Neuronal stem cell (in vitro differentiated cells): ENCODE measurements around the gene ARHGEF28.

Experiments used
- DNase-seq: peaks from one replicate; pipeline ENCODE4 v3.0.0-alpha.2; 2013; ENCODE audit warnings: low spot score
- H2AFZ ChIP-seq: one replicate; pipeline ENCODE4 v1.6.1; 2013; ENCODE audit warnings: mild to moderate bottlenecking, low read length, inconsistent platforms
- H2AK5ac ChIP-seq: 2 replicates; pipeline ENCODE4 v1.6.1; 2013; ENCODE audit warnings: low read depth, mild to moderate bottlenecking, inconsistent platforms, low read length, moderate library complexity, mixed read lengths
- H2BK120ac ChIP-seq: 2 replicates; pipeline ENCODE4 v1.6.1; 2013; ENCODE audit warnings: low read depth, mild to moderate bottlenecking, inconsistent platforms, low read length, moderate library complexity, mixed read lengths
- H2BK12ac ChIP-seq: one replicate; pipeline ENCODE4 v1.6.1; 2013; ENCODE audit warnings: low read length, inconsistent platforms
- H2BK15ac ChIP-seq: 2 replicates; pipeline ENCODE4 v1.6.1; 2013; ENCODE audit warnings: mild to moderate bottlenecking, low read length, inconsistent platforms, mixed read lengths
- H2BK5ac ChIP-seq: one replicate; pipeline ENCODE4 v1.6.1; 2013; ENCODE audit warnings: inconsistent platforms, mild to moderate bottlenecking, low read length, moderate library complexity
- H3K14ac ChIP-seq: one replicate; pipeline ENCODE4 v1.6.1; 2013; ENCODE audit warnings: low read length, inconsistent platforms
- H3K18ac ChIP-seq: 2 replicates; pipeline ENCODE4 v1.6.1; 2013; ENCODE audit warnings: low read length, inconsistent platforms
- H3K23ac ChIP-seq: 2 replicates; pipeline ENCODE4 v1.6.1; 2013; ENCODE audit warnings: low read depth, mild to moderate bottlenecking, mixed read lengths, low read length, inconsistent platforms; ENCODE audit not compliant: poor library complexity
- H3K27ac ChIP-seq: replicated peaks from 3 replicates; pipeline ENCODE4 v1.5.1; 2013; ENCODE audit warnings: low read length, inconsistent platforms
- H3K27me3 ChIP-seq, 3 experiments: 2 replicates each; pipeline ENCODE4 v1.6.1; 2013; ENCODE audit warnings: low read length in 3 of 3, mild to moderate bottlenecking in 2 of 3, inconsistent platforms in 1 of 3, low read depth in 1 of 3, mixed read lengths in 1 of 3, moderate library complexity in 1 of 3; ENCODE audit not compliant: control insufficient read depth in 3 of 3, insufficient read depth in 3 of 3
- H3K36me3 ChIP-seq, 2 donors: replicated peaks in 1 of 2; 2 replicates each; pipeline ENCODE4 v1.6.1; 2013; ENCODE audit warnings: low read length in 2 of 2; ENCODE audit not compliant: control insufficient read depth in 2 of 2, insufficient read depth in 2 of 2
- H3K4ac ChIP-seq: 2 replicates; pipeline ENCODE4 v1.6.1; 2013; ENCODE audit warnings: inconsistent platforms, mild to moderate bottlenecking, low read length, moderate library complexity
- H3K4me1 ChIP-seq, 2 donors: 1 replicate in 1 of 2; 2 replicates in 1 of 2; pipeline ENCODE4 v1.6.1; 2013; ENCODE audit warnings: low read length in 2 of 2, low read depth in 1 of 2; ENCODE audit not compliant: control insufficient read depth in 2 of 2, insufficient read depth in 1 of 2
- H3K4me2 ChIP-seq: one replicate; pipeline ENCODE4 v1.6.1; 2013; ENCODE audit warnings: mild to moderate bottlenecking, low read length, inconsistent platforms; ENCODE audit not compliant: insufficient read depth, poor library complexity, severe bottlenecking
- H3K4me3 ChIP-seq, 2 donors: 2 replicates each; pipeline ENCODE4 v1.5.1; 2013; ENCODE audit warnings: low read length in 2 of 2, mild to moderate bottlenecking in 2 of 2, inconsistent platforms in 1 of 2, moderate library complexity in 1 of 2
- H3K79me1 ChIP-seq: one replicate; pipeline ENCODE4 v1.6.1; 2013; ENCODE audit warnings: low read depth, mild to moderate bottlenecking, inconsistent platforms, low read length, moderate library complexity
- H3K9ac ChIP-seq: one replicate; pipeline ENCODE4 v1.6.1; 2013; ENCODE audit warnings: mild to moderate bottlenecking, low read depth, low read length, inconsistent platforms; ENCODE audit not compliant: poor library complexity
- H3K9me3 ChIP-seq, 2 donors: replicated peaks in 1 of 2; 2 replicates each; pipeline versions ENCODE3 to v1.6.1; 2013; ENCODE audit warnings: low read length in 2 of 2, mild to moderate bottlenecking in 2 of 2, inconsistent platforms in 1 of 2, low read depth in 1 of 2, mixed read lengths in 1 of 2, moderate library complexity in 1 of 2; ENCODE audit not compliant: control insufficient read depth in 2 of 2, insufficient read depth in 1 of 2
- H4K8ac ChIP-seq: one replicate; pipeline ENCODE4 v1.6.1; 2013; ENCODE audit warnings: low read depth, mild to moderate bottlenecking, inconsistent platforms, low read length, moderate library complexity
- H4K91ac ChIP-seq: one replicate; pipeline ENCODE4 v1.6.1; 2013; ENCODE audit warnings: low read length, low read depth, mild to moderate bottlenecking, inconsistent platforms; ENCODE audit not compliant: poor library complexity
- WGBS, 2 donors: extraction: QIAGEN DNeasy Blood & Tissue Kit; methylation state at CpG; one replicate each; pipeline ENCODE4 v1.1.7; 2013; ENCODE audit warnings: missing lambda C conversion rate in 2 of 2, mixed read lengths in 1 of 2; ENCODE audit not compliant: insufficient read length in 2 of 2, insufficient replicate concordance in 1 of 2; ENCODE audit errors: extremely low coverage in 2 of 2; 5-methylcytosine and 5-hydroxymethylcytosine counted together

The ARHGEF28 gene

GRCh38 chr5:73716284-73716808 is 90.3 kb downstream of the ARHGEF28 start:
- H4K91ac ChIP-seq, result no peak overlapping the region
- no peak overlapping the region for H2AFZ ChIP-seq
- H3K4me3 ChIP-seq, result no peak overlapping the region
- H3K4me1 ChIP-seq, result no peaks in the 10 kb centered on the region
- no peaks in the 10 kb centered on the region for H3K36me3 ChIP-seq
- no peak overlapping the region for H2AK5ac ChIP-seq
- no peak overlapping the region for H3K4me2 ChIP-seq
- H3K9ac ChIP-seq, result no peak overlapping the region
- no peak overlapping the region for H2BK12ac ChIP-seq
- no peak overlapping the region for H3K23ac ChIP-seq
- no peaks in the 10 kb centered on the region for H3K27me3 ChIP-seq
- no peak for DNase-seq
- no peak overlapping the region for H3K27ac ChIP-seq
- WGBS, 2 donors, result no CpG with 5 or more reads among the region's 3 CpGs
- H2BK120ac ChIP-seq, result no peak overlapping the region
- H4K8ac ChIP-seq, result no peak overlapping the region
- no peak overlapping the region for H3K18ac ChIP-seq
- no peaks in the 10 kb centered on the region for H3K9me3 ChIP-seq
- H2BK15ac ChIP-seq, result no peak overlapping the region
- no peak overlapping the region for H3K14ac ChIP-seq
- H2BK5ac ChIP-seq, result no peak overlapping the region
- no peak overlapping the region for H3K4ac ChIP-seq
- no peaks in the 10 kb centered on the region for H3K79me1 ChIP-seq

- Histone ChIP-seq H3K27ac (no peak overlapping the region), H3K9me3 (no peaks in the 10 kb centered on the region), H3K79me1 (no peaks in the 10 kb centered on the region), H2AFZ (no peak overlapping the region), H3K18ac (no peak overlapping the region), H3K23ac (no peak overlapping the region), H3K4ac (no peak overlapping the region), H3K9ac (no peak overlapping the region), H3K27me3 (no peaks in the 10 kb centered on the region), H3K4me3 (no peak overlapping the region), H2AK5ac (no peak overlapping the region), H3K4me2 (no peak overlapping the region), H3K4me1 (no peaks in the 10 kb centered on the region), H4K91ac (no peak overlapping the region), H2BK5ac (no peak overlapping the region), H2BK12ac (no peak overlapping the region), H3K36me3 (no peaks in the 10 kb centered on the region), H2BK15ac (no peak overlapping the region), H3K14ac (no peak overlapping the region), H4K8ac (no peak overlapping the region), H2BK120ac (no peak overlapping the region)
- no peak for DNase-seq
- WGBS, 2 donors, result no CpG with 5 or more reads among the region's 3 CpGs
Measured at GRCh38 chr5:73718762-73719161, 92.8 kb downstream of the ARHGEF28 start.

GRCh38 chr5:73719632-73720031 is 93.6 kb downstream of the ARHGEF28 start:
- Histone ChIP-seq H3K27ac (no peak overlapping the region), H3K23ac (no peak overlapping the region), H2AK5ac (no peak overlapping the region), H3K36me3 (no peaks in the 10 kb centered on the region), H3K79me1 (no peaks in the 10 kb centered on the region), H4K91ac (no peak overlapping the region), H2BK15ac (no peak overlapping the region), H2BK5ac (no peak overlapping the region), H3K4me3 (no peak overlapping the region), H3K9ac (no peak overlapping the region), H2BK120ac (no peak overlapping the region), H3K18ac (no peak overlapping the region), H3K14ac (no peak overlapping the region), H2BK12ac (no peak overlapping the region), H3K4ac (no peak overlapping the region), H4K8ac (no peak overlapping the region), H2AFZ (no peak overlapping the region), H3K27me3 (no peaks in the 10 kb centered on the region), H3K4me2 (no peak overlapping the region), H3K4me1 (no peaks in the 10 kb centered on the region), H3K9me3 (no peaks in the 10 kb centered on the region)
- no CpG with 5 or more reads among the region's 3 CpGs for WGBS, 2 donors
- DNase-seq, result no peak

- H4K8ac ChIP-seq, result no peak overlapping the region
- no peak overlapping the region for H3K4ac ChIP-seq
- H3K9me3 ChIP-seq, result no peaks in the 10 kb centered on the region
- no peak overlapping the region for H2BK15ac ChIP-seq
- no peak overlapping the region for H3K4me2 ChIP-seq
- H3K27ac ChIP-seq, result no peak overlapping the region
- H3K4me3 ChIP-seq, result no peak overlapping the region
- no CpG with 5 or more reads among the region's 1 CpG for WGBS, 2 donors
- H3K18ac ChIP-seq, result no peak overlapping the region
- no peak overlapping the region for H2AK5ac ChIP-seq
- peaks cover 0 to 5% (median 0%) of the 10 kb centered on the region in 3 experiments for H3K27me3 ChIP-seq
- H3K9ac ChIP-seq, result no peak overlapping the region
- H3K23ac ChIP-seq, result no peak overlapping the region
- no peaks in the 10 kb centered on the region for H3K4me1 ChIP-seq
- H3K79me1 ChIP-seq, result no peaks in the 10 kb centered on the region
- no peak overlapping the region for H2BK12ac ChIP-seq
- H4K91ac ChIP-seq, result no peak overlapping the region
- H3K36me3 ChIP-seq, result no peaks in the 10 kb centered on the region
- H2BK5ac ChIP-seq, result no peak overlapping the region
- no peak overlapping the region for H2AFZ ChIP-seq
- H2BK120ac ChIP-seq, result no peak overlapping the region
- no peak overlapping the region for H3K14ac ChIP-seq
- DNase-seq, result no peak
Measured at GRCh38 chr5:73722231-73722630, 96.2 kb downstream of the ARHGEF28 start.
